ENCODE measurements around the gene ZCCHC4. TPM values are rescaled to one million over a fixed set of nuclear protein-coding genes. Genes with fewer than 3 reads are reported as not detected.
"Not testable (repeated sequence)": the region's sequence is repeated elsewhere in the genome, so short reads cannot be mapped to it uniquely, and the experiment has no call there.

ZCCHC4 gene
- total RNA-seq, 1 experiment from 2014 or later, result 6.7 TPM

- H3K9me3 ChIP-seq, result no peaks in the 10 kb centered on the region
- H3K4me3 ChIP-seq, result no peak overlapping the region
- no peak for DNase-seq
- H3K36me3 ChIP-seq, result no peaks in the 10 kb centered on the region; the same call in 1 of the 2 replicates
- no peaks in the 10 kb centered on the region for H3K27me3 ChIP-seq
These were observed 46.1 kb downstream of the ZCCHC4 start for GRCh38 chr4:25358515-25359275.

DNA sequence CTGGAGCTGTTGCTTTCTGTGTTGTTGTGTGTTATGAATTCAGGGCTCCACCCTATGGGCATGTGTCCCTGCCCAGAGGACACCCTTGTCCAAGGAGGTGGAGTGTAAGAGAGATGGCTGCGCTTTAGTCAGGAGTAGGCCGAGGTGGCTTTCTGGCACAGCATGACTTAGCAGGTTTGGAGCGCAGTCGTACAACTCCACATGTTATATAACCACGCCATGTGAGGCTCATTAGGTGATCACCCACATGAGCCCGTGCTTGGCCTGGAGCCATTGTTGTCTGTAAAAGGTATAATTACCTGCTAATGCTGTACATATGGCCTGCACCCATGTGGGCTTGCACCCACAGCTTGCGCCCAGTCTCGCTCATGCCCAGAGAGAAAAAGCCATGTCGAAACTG lies 48.7 kb downstream of the ZCCHC4 start:
- H3K4me3 ChIP-seq, result no peak overlapping the region
- DNase-seq, result no peak
- H3K27me3 ChIP-seq, result no peaks in the 10 kb centered on the region
- H3K9me3 ChIP-seq, result no peaks in the 10 kb centered on the region
- H3K36me3 ChIP-seq, result peaks cover 2% of the 10 kb centered on the region; the same call in 1 of the 2 replicates

DNA sequence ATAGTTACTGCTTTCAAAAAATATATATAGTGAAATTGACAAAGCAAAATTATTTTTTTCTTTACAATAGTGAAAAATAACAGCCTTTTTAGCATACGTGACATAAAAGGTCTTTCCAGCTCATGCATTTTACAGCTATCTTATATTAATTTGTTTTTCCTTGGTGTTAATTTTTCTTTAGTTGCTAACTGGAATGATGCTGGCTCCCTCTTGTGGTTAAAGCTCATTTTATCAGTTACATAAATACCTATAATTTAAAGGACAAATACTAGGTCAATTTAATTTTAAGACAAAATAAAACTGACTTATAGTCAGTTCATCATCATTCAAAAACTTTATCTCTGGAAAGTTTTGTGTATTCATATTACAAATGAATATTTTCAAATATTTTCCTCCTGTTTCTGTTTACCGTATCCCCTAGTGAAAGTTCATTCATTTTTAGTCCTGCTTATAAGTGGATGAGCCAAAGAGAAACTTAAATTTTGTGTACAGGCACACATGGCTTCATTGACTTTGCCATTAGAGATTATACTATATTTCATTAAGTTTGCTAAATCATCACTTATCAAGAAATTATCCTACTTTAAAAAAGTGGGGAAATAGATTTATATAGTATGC lies 54.5 kb downstream of the ZCCHC4 start:
- Histone ChIP-seq H3K27me3 (no peaks in the 10 kb centered on the region), H3K9me3 (no peaks in the 10 kb centered on the region), H3K4me3 (no peak overlapping the region), H3K36me3 (peaks cover 2% of the 10 kb centered on the region; the same call in 1 of the 2 replicates)
- no peak for DNase-seq

GRCh38 chr4:25367877-25368276 lies 55.3 kb downstream of the ZCCHC4 start:
- Histone ChIP-seq H3K4me3 (no peak overlapping the region), H3K36me3 (peaks cover 2% of the 10 kb centered on the region; the same call in 1 of the 2 replicates), H3K27me3 (no peaks in the 10 kb centered on the region), H3K9me3 (no peaks in the 10 kb centered on the region)
- no peak for DNase-seq

GRCh38 chr4:25368315-25368714 lies 55.7 kb downstream of the ZCCHC4 start:
- Histone ChIP-seq H3K27me3 (no peaks in the 10 kb centered on the region), H3K4me3 (no peak overlapping the region), H3K36me3 (peaks cover 2% of the 10 kb centered on the region; the same call in 1 of the 2 replicates), H3K9me3 (no peaks in the 10 kb centered on the region)
- no peak for DNase-seq

- Histone ChIP-seq H3K27me3 (no peaks in the 10 kb centered on the region), H3K9me3 (no peaks in the 10 kb centered on the region), H3K36me3 (no peaks in the 10 kb centered on the region), H3K4me3 (no peak overlapping the region)
- no peak for DNase-seq
These were observed 57.7 kb downstream of the ZCCHC4 start for GRCh38 chr4:25370242-25370641.

DNA sequence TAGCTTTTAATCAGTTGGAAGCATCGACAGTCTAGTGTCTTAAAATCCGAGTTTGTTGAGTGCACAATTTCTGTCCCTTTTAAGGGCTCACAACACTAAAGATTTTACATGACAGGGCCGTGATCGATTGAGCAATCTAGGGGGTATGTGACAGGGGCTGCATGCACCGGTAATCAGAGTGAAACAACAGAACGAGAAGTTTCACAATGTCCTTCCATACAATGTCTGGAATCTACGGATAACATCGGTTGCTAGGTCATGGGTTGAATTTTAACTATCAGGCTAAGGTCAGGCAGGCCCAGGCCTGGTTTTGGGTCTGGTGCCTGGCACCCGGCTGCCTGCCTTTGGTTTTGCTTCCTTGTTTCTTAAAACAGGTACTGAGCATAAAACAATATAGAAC lies 60.0 kb downstream of the ZCCHC4 start:
- H3K27me3 ChIP-seq, DNase-seq, H3K4me3 ChIP-seq, H3K36me3 ChIP-seq, H3K9me3 ChIP-seq: not testable (repeated sequence)

GRCh38 chr4:25376754-25377571 lies 64.4 kb downstream of the ZCCHC4 start, which contains the start of gene ANAPC4:
Gene ANAPC4 (plus strand): TSS chr4:25377263. CDS start chr4:25377428, 165 bp downstream.
- H3K36me3 ChIP-seq, result peaks cover 8% of the 10 kb centered on the region; the same call in 1 of the 2 replicates
- DNase-seq, result peak; percentile 95
- no peaks in the 10 kb centered on the region for H3K9me3 ChIP-seq
- H3K27me3 ChIP-seq, result no peaks in the 10 kb centered on the region
- peak within 1 kb of the TSS; percentile 79 for H3K4me3 ChIP-seq

DNA sequence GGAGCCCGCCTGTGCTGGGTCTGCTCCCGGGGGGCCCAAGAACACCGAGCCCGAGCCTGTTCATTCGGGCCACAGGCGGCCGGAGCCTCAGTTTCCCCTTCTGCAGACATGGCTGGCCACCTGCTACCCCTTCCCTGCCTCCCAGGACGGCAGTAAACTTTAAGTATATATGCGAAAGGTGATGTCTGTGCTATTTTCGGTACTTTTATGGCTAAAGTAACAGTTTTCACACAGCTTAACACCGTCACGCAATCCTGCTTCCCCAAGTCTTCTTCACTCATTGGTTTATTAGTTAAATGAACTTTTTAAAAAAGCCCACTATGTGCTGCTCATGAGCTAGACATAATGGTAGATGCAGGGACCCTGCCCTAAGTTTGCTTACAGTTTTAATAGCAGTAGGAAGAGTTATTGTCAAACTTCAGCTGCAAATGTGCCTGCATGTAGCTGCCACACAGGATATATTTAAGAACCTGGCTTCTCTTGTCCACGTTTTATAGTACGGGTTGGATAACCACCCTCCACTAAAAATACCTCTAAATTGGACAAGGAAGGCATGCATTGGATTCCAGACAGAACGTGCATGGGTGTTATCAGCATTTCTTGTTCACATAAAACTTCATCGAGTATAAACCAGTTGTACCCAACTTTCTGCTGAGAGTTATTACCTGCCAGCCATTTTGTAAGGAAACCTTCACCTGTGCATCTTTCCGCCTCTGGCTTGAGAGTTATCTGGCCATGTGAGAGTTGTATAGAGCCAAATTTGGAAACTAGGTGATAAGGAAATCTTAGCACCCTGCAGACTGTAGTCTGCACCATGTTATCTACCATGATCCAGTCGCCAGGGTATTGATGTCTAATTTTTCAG lies 65.2 kb downstream of the ZCCHC4 start:
- DNase-seq, result no peak
- Histone ChIP-seq H3K36me3 (peaks cover 8% of the 10 kb centered on the region; the same call in 1 of the 2 replicates), H3K4me3 (peak overlapping the region; percentile 79), H3K9me3 (no peaks in the 10 kb centered on the region), H3K27me3 (no peaks in the 10 kb centered on the region)

DNA sequence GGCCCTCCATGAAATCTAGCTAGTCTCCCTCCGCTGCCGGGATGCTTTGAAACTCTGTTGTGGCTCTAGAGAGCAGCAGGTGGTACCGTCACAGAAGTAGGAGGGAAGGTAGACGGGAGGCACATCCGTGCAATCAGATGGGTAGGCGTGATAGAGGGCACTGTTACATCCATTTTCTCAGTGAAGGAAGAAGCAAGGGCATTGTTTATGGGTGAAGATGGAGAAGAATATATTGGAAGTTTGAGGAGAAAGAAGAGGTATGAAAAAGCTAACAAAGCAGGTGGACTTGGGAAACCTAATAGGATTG lies 65.8 kb downstream of the ZCCHC4 start:
- no peaks in the 10 kb centered on the region for H3K9me3 ChIP-seq
- DNase-seq, result no peak
- H3K27me3 ChIP-seq, result no peaks in the 10 kb centered on the region
- peaks cover 8% of the 10 kb centered on the region for H3K36me3 ChIP-seq
- H3K4me3 ChIP-seq, result no peak overlapping the region; the same call in 1 of the 2 replicates

DNA sequence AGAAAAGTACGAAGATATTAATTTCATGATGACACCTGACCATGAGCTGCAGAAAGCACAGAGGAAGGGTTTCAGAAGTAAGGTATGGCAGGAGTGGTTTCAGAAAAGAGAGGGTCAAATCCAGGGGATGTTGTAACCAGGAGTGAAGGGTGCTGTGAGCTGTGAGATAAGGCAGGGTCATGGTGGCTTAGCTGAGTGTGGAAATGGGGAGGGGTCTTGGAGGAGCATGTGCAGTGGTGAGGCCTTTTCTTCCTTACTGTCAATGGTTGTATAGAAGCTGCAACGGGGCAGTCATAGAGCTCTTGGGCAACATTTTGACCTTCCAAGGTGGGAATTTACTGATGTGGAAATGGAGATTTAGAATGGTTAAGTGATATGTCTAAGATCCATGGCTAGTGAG lies 67.0 kb downstream of the ZCCHC4 start:
- no peak for DNase-seq
- Histone ChIP-seq H3K9me3 (no peaks in the 10 kb centered on the region), H3K4me3 (no peak overlapping the region), H3K27me3 (no peaks in the 10 kb centered on the region), H3K36me3 (peaks cover 12% of the 10 kb centered on the region)

GRCh38 chr4:25383647-25384046 lies 71.1 kb downstream of the ZCCHC4 start:
- no peak for DNase-seq
- no peak overlapping the region for H3K4me3 ChIP-seq
- peaks cover 12% of the 10 kb centered on the region for H3K36me3 ChIP-seq
- H3K27me3 ChIP-seq, result no peaks in the 10 kb centered on the region
- H3K9me3 ChIP-seq, result no peaks in the 10 kb centered on the region

DNA sequence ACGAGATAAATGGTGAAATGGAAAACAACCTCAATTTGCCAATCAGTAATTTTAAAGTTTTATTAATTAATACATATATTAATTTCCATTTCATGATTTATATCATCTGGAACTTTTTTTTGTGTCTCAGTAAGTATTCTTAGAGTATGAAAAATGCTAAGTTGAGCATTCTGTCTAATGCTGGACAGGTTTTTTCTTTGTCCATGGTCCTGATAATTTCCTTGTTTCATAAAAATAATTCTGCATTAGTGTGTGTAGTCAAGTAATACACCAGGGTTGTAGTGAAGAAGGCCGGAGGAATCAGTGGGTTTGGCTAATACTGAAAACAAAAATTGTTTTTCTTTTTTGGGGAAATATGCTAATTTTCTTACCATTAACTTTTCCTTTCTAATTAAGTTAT lies 74.4 kb downstream of the ZCCHC4 start:
- peaks cover 10% of the 10 kb centered on the region for H3K36me3 ChIP-seq
- DNase-seq, result no peak
- no peaks in the 10 kb centered on the region for H3K27me3 ChIP-seq
- no peaks in the 10 kb centered on the region for H3K9me3 ChIP-seq
- no peak overlapping the region for H3K4me3 ChIP-seq

DNA sequence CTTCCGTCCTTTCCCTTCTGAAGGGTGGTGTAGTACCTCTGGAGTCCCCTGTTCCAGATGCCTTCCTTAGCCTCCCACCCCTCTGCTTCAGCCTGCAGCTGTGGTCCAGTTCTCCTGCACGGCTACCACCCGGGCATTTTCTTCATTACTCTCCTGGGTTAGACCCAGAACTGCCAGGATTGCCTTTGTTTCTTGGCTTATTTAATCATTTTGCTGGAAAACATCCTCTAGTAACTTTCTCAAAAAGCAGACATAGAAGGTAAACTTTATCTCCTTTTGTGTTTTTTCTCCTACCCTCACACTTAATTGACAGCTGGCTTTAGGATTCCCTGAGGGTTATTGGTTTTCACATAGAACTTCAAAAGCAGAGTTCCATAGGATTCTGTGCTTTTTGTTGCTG lies 84.7 kb downstream of the ZCCHC4 start:
- no peak overlapping the region for H3K4me3 ChIP-seq
- H3K9me3 ChIP-seq, result no peaks in the 10 kb centered on the region
- no peaks in the 10 kb centered on the region for H3K27me3 ChIP-seq
- no peak for DNase-seq
- H3K36me3 ChIP-seq, result peaks cover 23% of the 10 kb centered on the region

- DNase-seq, result no peak
- peaks cover 23% of the 10 kb centered on the region for H3K36me3 ChIP-seq
- H3K4me3 ChIP-seq, result no peak overlapping the region
These were observed 86.9 kb downstream of the ZCCHC4 start for GRCh38 chr4:25399510-25399909.

DNA sequence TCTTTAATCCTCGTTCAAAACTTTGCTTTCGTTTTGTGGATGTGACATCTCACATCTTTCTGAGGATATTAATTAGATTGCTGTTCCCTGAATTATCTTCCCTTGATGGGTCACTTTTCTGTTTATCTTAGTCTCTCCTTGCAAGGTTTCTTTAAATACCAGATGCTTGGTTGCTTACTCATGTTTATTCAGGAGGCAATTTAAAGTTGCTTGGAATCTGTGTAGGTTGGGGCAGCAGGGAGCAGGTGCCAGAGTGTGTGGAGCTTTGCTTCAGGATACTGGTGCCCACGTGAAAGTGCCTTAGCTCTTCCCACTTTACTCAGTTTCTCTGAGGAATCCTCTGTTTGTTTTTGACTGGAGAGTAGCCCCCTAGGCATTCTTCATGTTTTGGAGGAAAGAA lies 88.5 kb downstream of the ZCCHC4 start:
- Histone ChIP-seq H3K36me3 (peaks cover 16% of the 10 kb centered on the region), H3K27me3 (no peaks in the 10 kb centered on the region), H3K4me3 (no peak overlapping the region), H3K9me3 (no peaks in the 10 kb centered on the region)
- no peak for DNase-seq

More at GRCh38 chr4:25399510-25399909, 86.9 kb downstream of the ZCCHC4 start:
- H3K9me3 ChIP-seq, result no peaks in the 10 kb centered on the region
- H3K27me3 ChIP-seq, result no peaks in the 10 kb centered on the region

All from MG63 (cell line).